HFFc6 (cell line): ENCODE results near the gene HECTD4. TPM values are rescaled to one million over a fixed set of nuclear protein-coding genes. Genes with fewer than 3 reads are reported as not detected.

Source experiments
- DNase-seq: peaks from one replicate; pipeline ENCODE4 v3.0.0-alpha.2; 2018
- H3K27ac Mint-ChIP-seq: 2 replicates; pipeline ENCODE4 v1.8.0; 2020; ENCODE audit warnings: mild to moderate bottlenecking, mixed read lengths
- H3K27me3 Mint-ChIP-seq: 2 replicates; pipeline ENCODE4 v1.8.0; 2021; ENCODE audit warnings: mild to moderate bottlenecking, moderate library complexity, mixed read lengths; ENCODE audit not compliant: insufficient read depth
- H3K36me3 Mint-ChIP-seq: 2 replicates; pipeline ENCODE4 v1.8.0; 2021; ENCODE audit warnings: low read depth, mixed read lengths
- H3K4me1 Mint-ChIP-seq: 2 replicates; pipeline ENCODE4 v1.8.0; 2020; ENCODE audit warnings: low read depth, mixed read lengths
- H3K4me3 Mint-ChIP-seq: 2 replicates; pipeline ENCODE4 v1.8.0; 2020; ENCODE audit warnings: mild to moderate bottlenecking, moderate library complexity, mixed read lengths
- H3K9me3 Mint-ChIP-seq: 2 replicates; pipeline ENCODE4 v1.8.0; 2020; ENCODE audit warnings: mild to moderate bottlenecking, mixed read lengths
- CTCF ChIP-seq: fragments of 200-600 bp; sonication (generic); IDR thresholded peaks from 2 replicates; pipeline ENCODE4 v1.5.0; 2021; ENCODE audit warnings: antibody characterized with exemption, mild to moderate bottlenecking
- total RNA-seq, 6 experiments: library from RNA; stranded (reverse); fragmentation: NEBNext Ultra II Directional; extraction: Animal tissue kit (Norgen Biotek cat#: 25700); gene quantifications; 2 replicates in 1 of 6; 3 replicates in 5 of 6; pipeline ENCODE4 v1.2.3, GENCODE V29; 2021

HECTD4 gene
- total RNA-seq, 6 experiments from 2014 or later: 15.7 to 22.5 (median 18.5) TPM

- Mint-ChIP-seq H3K9me3 (no peaks in the 10 kb centered on the region), H3K27me3 (no peaks in the 10 kb centered on the region), H3K27ac (no peak overlapping the region), H3K4me1 (no peaks in the 10 kb centered on the region), H3K36me3 (peaks cover 6% of the 10 kb centered on the region), H3K4me3 (no peak overlapping the region)
- DNase-seq: no peak
- TF ChIP-seq CTCF: no peak
Measured at GRCh38 chr12:112243255-112244110, 138.7 kb downstream of the HECTD4 start.

- Mint-ChIP-seq H3K27me3 (no peaks in the 10 kb centered on the region), H3K27ac (no peak overlapping the region), H3K4me3 (no peak overlapping the region), H3K36me3 (peaks cover 8% of the 10 kb centered on the region), H3K4me1 (peaks cover 9% of the 10 kb centered on the region), H3K9me3 (no peaks in the 10 kb centered on the region)
- no peak for DNase-seq
- no peak for TF ChIP-seq CTCF
Measured at GRCh38 chr12:112241176-112241575, 141.1 kb downstream of the HECTD4 start.

- no peak for DNase-seq
- Mint-ChIP-seq H3K27ac (no peak overlapping the region), H3K36me3 (peaks cover 21% of the 10 kb centered on the region), H3K4me1 (peaks cover 14% of the 10 kb centered on the region), H3K9me3 (no peaks in the 10 kb centered on the region), H3K4me3 (no peak overlapping the region), H3K27me3 (peaks cover 2% of the 10 kb centered on the region; the same call in 1 of the 2 replicates)
- TF ChIP-seq CTCF: no peak
Measured at GRCh38 chr12:112239881-112240280, 142.3 kb downstream of the HECTD4 start.

- Mint-ChIP-seq H3K9me3 (no peaks in the 10 kb centered on the region), H3K36me3 (peaks cover 27% of the 10 kb centered on the region), H3K27ac (no peak overlapping the region), H3K4me1 (peaks cover 14% of the 10 kb centered on the region), H3K27me3 (peaks cover 2% of the 10 kb centered on the region; the same call in 1 of the 2 replicates), H3K4me3 (no peak overlapping the region)
- no peak for DNase-seq
- TF ChIP-seq CTCF: no peak
Measured at GRCh38 chr12:112239020-112239419, 143.2 kb downstream of the HECTD4 start.

GRCh38 chr12:112238441-112238840 lies 143.8 kb downstream of the HECTD4 start:
- H3K27me3 Mint-ChIP-seq: peaks cover 2% of the 10 kb centered on the region; the same call in 1 of the 2 replicates
- H3K9me3 Mint-ChIP-seq: no peaks in the 10 kb centered on the region
- no peak overlapping the region for H3K4me3 Mint-ChIP-seq
- H3K27ac Mint-ChIP-seq: no peak overlapping the region
- TF ChIP-seq CTCF: no peak
- H3K36me3 Mint-ChIP-seq: peaks cover 27% of the 10 kb centered on the region
- peaks cover 14% of the 10 kb centered on the region for H3K4me1 Mint-ChIP-seq
- no peak for DNase-seq
